ENCODE results near the gene MYH11. TPM values are rescaled to one million over a fixed set of nuclear protein-coding genes. Genes with fewer than 3 reads are reported as not detected.

MYH11 gene
- total RNA-seq, 1 experiment from 2014 or later: not detected

GRCh38 chr16:15830832-15831451 is 25.9 kb downstream of the MYH11 start:
- H3K36me3 Mint-ChIP-seq (ENCODE audit: insufficient read depth, unreplicated experiment): no peaks in the 10 kb centered on the region
- no peak overlapping the region for H3K27ac Mint-ChIP-seq (ENCODE audit: unreplicated experiment)
- H3K9me3 Mint-ChIP-seq (ENCODE audit: unreplicated experiment): no peaks in the 10 kb centered on the region
- intact Hi-C loops (cut with micrococcal nuclease; ENCODE audit: unreplicated experiment): no loop called here
- H3K4me3 ChIP-seq (ENCODE audit: low read depth, low read length): no peak overlapping the region
- DNase-seq: no peak
- no peak for TF ChIP-seq CTCF (IDR thresholded peaks at IDR 0.05; ENCODE audit: insufficient read depth in 1 of 2, low read depth in 1 of 2, low read length in 1 of 2, severe bottlenecking in 1 of 2, unreplicated experiment in 1 of 2)
- H3K27me3 ChIP-seq (replicated peaks; ENCODE audit: control insufficient read depth, insufficient read depth, low read length): no peaks in the 10 kb centered on the region
- CTCF ChIA-PET: no interaction called here
- H3K4me1 ChIP-seq: no peaks in the 10 kb centered on the region
- POLR2A ChIA-PET: no interaction called here
- no TSS peak for BruUV-seq (replicated peaks)
- H3K4me1 Mint-ChIP-seq (ENCODE audit: low read depth, unreplicated experiment): no peaks in the 10 kb centered on the region
- H3K4me3 Mint-ChIP-seq (ENCODE audit: unreplicated experiment): no peak overlapping the region
- no peaks in the 10 kb centered on the region for H3K9me3 ChIP-seq
- no peaks in the 10 kb centered on the region for H3K36me3 ChIP-seq (ENCODE audit: control insufficient read depth, insufficient read depth, low read length)
- peaks cover 4% of the 10 kb centered on the region for H3K27me3 Mint-ChIP-seq (ENCODE audit: insufficient read depth, unreplicated experiment)

- POLR2A ChIA-PET: no interaction called here
- Mint-ChIP-seq H3K27ac (ENCODE audit: unreplicated experiment) (no peak overlapping the region), H3K9me3 (ENCODE audit: unreplicated experiment) (no peaks in the 10 kb centered on the region), H3K4me1 (ENCODE audit: low read depth, unreplicated experiment) (no peaks in the 10 kb centered on the region), H3K4me3 (ENCODE audit: unreplicated experiment) (no peak overlapping the region), H3K36me3 (ENCODE audit: insufficient read depth, unreplicated experiment) (no peaks in the 10 kb centered on the region), H3K27me3 (ENCODE audit: insufficient read depth, unreplicated experiment) (peaks cover 5% of the 10 kb centered on the region)
- BruUV-seq (replicated peaks): no TSS peak
- no peaks in the 10 kb centered on the region for H3K36me3 ChIP-seq (ENCODE audit: control insufficient read depth, insufficient read depth, low read length)
- H3K4me1 ChIP-seq: no peaks in the 10 kb centered on the region
- DNase-seq: no peak
- intact Hi-C loops (cut with micrococcal nuclease; ENCODE audit: unreplicated experiment): no loop called here
- H3K9me3 ChIP-seq: no peaks in the 10 kb centered on the region
- CTCF ChIA-PET: interaction anchor here (0.7 kb wide), 1 partner anchor 59 kb away, joined by 3 read pairs; the partner anchor contains the start of gene CEP20
- no peak for TF ChIP-seq CTCF (IDR thresholded peaks at IDR 0.05; ENCODE audit: insufficient read depth in 1 of 2, low read depth in 1 of 2, low read length in 1 of 2, severe bottlenecking in 1 of 2, unreplicated experiment in 1 of 2)
- no peaks in the 10 kb centered on the region for H3K27me3 ChIP-seq (replicated peaks; ENCODE audit: control insufficient read depth, insufficient read depth, low read length)
- H3K4me3 ChIP-seq (ENCODE audit: low read depth, low read length): no peak overlapping the region
These were observed 27.4 kb downstream of the MYH11 start for GRCh38 chr16:15829460-15829859.

GRCh38 chr16:15827709-15828343 is 29.0 kb downstream of the MYH11 start:
- Mint-ChIP-seq H3K4me3 (ENCODE audit: unreplicated experiment) (no peak overlapping the region), H3K4me1 (ENCODE audit: low read depth, unreplicated experiment) (no peaks in the 10 kb centered on the region), H3K27me3 (ENCODE audit: insufficient read depth, unreplicated experiment) (peaks cover 3% of the 10 kb centered on the region), H3K36me3 (ENCODE audit: insufficient read depth, unreplicated experiment) (no peaks in the 10 kb centered on the region), H3K27ac (ENCODE audit: unreplicated experiment) (no peak overlapping the region), H3K9me3 (ENCODE audit: unreplicated experiment) (no peaks in the 10 kb centered on the region)
- ChIA-PET CTCF (no interaction called here), POLR2A (no interaction called here)
- no peak for TF ChIP-seq CTCF (IDR thresholded peaks at IDR 0.05; ENCODE audit: insufficient read depth in 1 of 2, low read depth in 1 of 2, low read length in 1 of 2, severe bottlenecking in 1 of 2, unreplicated experiment in 1 of 2)
- H3K4me3 ChIP-seq (ENCODE audit: low read depth, low read length): no peak overlapping the region
- H3K27me3 ChIP-seq (replicated peaks; ENCODE audit: control insufficient read depth, insufficient read depth, low read length): no peaks in the 10 kb centered on the region
- H3K4me1 ChIP-seq: no peaks in the 10 kb centered on the region
- no TSS peak for BruUV-seq (replicated peaks)
- intact Hi-C loops (cut with micrococcal nuclease; ENCODE audit: unreplicated experiment): no loop called here
- H3K36me3 ChIP-seq (ENCODE audit: control insufficient read depth, insufficient read depth, low read length): no peaks in the 10 kb centered on the region
- DNase-seq: no peak
- H3K9me3 ChIP-seq: no peaks in the 10 kb centered on the region

Data from Caco-2 (cell line).